UCSD-AML1 (cell line): Measurements from ENCODE around the gene NEB.
"Not testable (repeated sequence)": the region's sequence is repeated elsewhere in the genome, so short reads cannot be mapped to it uniquely, and the experiment has no call there.

Experiments used
- DNase-seq: peaks from one replicate; lab custom pipeline; 2025; ENCODE audit not compliant: unreplicated experiment; lab: John Stamatoyannopoulos, UW

Gene NEB

GRCh38 chr2:151569167-151569566, 165.1 kb downstream of the NEB start:
- no peak for DNase-seq

GRCh38 chr2:151568501-151568900, 165.8 kb downstream of the NEB start:
- DNase-seq: no peak

DNA sequence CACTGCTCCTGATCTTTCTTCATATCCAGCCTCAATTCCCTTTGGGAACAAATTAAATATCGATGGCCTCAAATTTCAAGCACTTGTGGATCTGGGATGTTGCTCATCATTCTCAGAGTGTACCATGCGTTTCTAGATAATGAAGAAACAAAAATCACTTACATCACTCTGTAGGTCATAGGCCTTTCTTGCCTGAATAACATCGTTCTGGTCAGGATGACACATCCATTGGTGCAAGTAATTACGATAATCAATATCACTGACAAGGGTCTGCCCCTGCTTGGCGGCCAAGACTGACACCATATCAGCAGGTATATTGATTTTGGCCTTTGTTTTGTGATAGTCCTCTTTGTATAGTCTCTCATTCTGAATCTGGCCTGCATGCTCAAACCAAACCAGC, 167.3 kb downstream of the NEB start:
- DNase-seq: no peak

DNA sequence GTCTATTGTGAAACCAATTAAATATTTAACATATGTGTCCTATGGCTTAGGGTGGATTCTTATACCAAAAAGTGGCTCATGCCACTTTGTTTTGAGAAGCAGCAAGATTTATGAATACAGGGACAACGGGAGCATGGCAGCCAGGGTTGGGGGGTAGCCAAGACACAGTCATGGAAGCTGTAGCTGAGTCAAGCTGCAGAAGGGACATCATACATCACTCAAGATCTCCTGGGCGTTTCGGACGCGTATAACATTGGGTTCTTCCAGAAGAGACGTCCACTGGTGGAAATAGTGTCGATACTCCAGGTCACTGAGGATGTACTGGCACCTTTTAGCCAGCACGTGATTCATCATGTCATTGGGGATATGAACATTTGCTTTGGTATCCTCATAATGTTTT, 171.9 kb downstream of the NEB start:
- DNase-seq: no peak

DNA sequence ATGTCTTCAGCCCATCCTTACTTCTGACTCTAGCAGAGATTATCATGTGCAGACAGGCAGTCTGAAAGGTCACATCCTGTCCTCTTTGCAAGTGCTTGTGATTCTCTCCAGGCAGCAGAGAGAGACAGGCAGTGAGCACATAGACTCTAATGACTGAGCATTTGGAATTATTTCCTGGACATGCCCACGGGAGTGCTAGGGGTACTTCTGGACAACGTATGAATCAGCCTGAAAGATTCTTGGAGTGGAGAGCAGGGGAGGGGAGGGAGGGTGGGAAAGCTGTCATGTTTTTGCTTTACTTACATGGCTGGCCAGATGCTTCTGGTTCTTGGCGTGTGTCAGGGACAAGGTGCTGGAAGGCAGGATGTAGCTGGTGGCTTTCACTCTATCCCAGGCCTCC, 174.0 kb downstream of the NEB start:
- no peak for DNase-seq

- DNase-seq: not testable (repeated sequence)
Observed at GRCh38 chr2:151559431-151559830, 174.8 kb downstream of the NEB start.

GRCh38 chr2:151557883-151558282, 176.4 kb downstream of the NEB start:
- DNase-seq: not testable (repeated sequence)

DNA sequence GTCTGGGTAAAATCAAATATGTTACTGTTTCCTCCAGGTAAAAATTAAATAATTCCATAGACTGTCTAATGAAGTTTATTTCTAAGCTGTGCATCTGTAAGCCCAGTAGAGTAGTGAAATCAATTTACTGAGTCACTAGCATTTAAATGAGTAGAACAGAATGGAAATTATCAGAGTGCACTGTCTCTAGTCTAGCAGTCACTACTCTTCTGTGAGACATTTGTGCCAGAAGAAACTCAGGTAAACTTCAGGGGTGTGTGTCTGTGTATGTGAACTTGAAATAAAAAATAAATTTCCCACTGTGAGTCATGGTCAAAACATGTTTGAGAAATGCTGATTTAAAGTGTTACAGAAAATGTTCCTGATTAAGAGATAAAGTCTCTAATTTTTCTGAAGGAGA, 178.2 kb downstream of the NEB start:
- no peak for DNase-seq

- no peak for DNase-seq
Observed at GRCh38 chr2:151552287-151552686, 182.0 kb downstream of the NEB start.

DNA sequence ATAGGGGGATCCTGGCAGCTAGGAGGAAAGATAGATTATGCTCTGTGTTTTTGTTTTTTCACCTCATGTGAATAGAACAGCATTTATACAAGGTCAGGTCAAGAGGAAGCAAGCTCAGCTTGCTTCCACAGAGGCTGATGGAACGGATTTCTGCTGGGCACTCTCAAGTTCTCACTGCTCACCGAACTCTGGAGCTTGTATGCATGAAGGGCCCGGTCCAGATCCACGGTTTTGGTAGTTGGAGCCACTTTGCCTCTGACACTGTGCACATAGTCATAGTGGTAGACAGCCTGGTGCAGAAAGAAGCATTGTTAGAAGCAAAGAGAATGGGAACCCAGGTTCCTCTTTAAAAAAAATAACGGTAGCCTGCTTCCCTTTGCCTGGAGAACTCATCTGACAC, 182.7 kb downstream of the NEB start:
- DNase-seq: no peak

GRCh38 chr2:151549191-151549590, 185.1 kb downstream of the NEB start:
- DNase-seq: no peak

GRCh38 chr2:151544449-151544848, 189.8 kb downstream of the NEB start:
- DNase-seq: no peak

GRCh38 chr2:151543876-151544275, 190.4 kb downstream of the NEB start:
- DNase-seq: no peak

DNA sequence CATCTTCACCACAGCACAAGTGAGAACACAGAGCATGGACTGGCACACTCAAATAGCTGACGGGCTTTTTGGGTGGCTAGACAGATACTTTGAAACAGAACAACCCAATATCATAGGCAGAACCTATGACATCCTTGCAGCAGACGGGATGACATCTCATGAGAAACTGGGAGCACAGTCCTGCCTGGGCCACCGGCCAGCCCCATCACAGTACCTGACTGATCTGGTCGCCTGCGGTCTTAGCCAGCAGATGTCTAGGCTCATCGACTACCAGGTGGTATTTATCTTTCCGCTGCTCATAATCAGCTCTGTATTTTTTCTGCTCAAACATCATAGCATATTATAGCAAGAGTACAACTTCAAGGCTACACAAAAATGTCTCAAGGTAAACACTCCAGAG, 200.3 kb downstream of the NEB start:
- DNase-seq: no peak

GRCh38 chr2:151533127-151533526, 201.1 kb downstream of the NEB start:
- DNase-seq: no peak

DNA sequence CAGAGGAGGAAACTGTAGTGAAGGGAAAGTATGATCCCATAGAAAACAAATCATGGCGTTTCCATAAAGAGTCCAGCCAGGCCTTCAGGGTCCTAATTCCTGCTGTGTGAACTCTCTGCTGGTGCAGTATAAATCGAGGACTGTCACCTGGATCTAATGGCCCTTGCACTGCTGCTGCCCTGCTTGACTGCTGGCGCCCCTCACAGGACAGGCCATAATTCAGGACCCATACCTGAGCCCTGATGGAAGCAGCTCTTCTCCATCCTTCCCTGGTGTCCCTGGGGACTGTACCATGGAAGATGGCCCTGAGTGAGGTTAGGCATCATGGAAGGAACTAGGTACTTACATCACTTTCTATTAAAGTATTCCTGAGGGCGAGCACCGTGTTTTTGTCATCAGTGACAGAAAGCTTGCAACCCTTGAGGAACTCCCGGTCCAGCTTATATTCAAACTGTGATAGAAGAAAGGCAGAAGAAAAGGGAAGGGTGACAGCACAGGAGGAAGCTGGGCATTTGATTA, 207.6 kb downstream of the NEB start:
- no peak for DNase-seq

DNA sequence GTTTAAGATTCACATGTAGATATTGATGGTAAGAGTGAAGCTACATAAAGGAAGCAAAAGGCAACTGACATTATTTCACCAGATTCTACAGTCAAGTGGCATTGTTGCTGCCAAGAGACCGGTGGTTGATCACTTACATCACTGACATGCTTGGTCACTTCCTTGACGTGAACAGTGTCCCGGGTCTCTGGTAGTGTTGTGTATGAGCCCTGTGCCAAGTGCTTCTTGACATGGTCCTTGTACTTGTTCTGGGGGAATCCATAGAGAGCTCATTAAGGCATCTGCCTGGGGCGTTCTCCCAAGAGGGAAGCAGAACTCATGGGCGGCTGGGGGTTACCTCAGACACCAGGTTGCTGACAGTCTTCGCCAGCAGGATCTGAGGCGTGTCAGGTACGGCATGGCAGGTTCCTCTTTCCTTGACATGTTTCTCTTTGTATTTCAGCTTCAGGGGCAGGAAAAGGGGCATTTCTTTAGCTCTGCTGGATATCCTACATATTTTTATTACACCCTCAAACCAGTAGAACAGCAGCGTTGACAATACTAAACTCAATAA, 208.4 kb downstream of the NEB start:
- no peak for DNase-seq

- DNase-seq: no peak
Observed at GRCh38 chr2:151523850-151524249, 210.4 kb downstream of the NEB start.

DNA sequence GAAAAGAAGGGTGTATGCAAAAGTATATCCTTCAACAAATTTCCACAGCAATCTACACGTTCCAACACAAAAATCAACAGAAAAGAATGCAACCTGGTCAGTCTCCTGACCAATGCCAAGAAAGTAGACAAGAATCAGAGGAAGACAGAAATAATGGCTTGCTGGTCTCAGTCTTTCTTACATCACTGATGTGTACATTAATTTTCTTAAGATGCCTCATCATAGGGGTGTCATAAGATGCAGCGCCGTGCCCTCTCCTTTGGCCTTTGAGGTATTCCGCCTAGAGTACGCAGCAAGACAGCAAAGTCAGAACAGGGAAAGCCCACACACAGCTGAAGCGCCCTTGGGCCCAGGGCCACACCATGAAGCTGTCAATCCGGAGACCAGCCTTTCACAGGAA, 211.7 kb downstream of the NEB start:
- no peak for DNase-seq

DNA sequence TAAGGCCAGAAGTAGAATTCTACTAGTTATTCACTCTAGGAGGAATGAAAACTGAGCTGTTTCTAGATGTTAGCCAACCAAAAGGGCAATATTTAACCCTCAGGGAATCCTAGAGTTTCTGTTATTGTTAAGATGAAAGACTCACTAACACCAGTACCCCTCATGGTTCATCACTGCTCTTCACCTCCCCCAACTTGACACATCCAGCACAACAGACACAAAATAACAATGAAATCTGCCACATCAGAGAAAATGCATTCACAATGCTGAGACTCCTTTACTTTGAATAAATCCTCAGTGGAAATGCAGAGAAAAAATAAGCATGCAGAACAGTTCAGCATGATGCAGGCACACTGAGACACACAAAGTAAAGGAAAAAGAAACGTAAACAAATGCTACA, 213.3 kb downstream of the NEB start:
- no peak for DNase-seq

GRCh38 chr2:151518802-151519201, 215.5 kb downstream of the NEB start:
- no peak for DNase-seq

DNA sequence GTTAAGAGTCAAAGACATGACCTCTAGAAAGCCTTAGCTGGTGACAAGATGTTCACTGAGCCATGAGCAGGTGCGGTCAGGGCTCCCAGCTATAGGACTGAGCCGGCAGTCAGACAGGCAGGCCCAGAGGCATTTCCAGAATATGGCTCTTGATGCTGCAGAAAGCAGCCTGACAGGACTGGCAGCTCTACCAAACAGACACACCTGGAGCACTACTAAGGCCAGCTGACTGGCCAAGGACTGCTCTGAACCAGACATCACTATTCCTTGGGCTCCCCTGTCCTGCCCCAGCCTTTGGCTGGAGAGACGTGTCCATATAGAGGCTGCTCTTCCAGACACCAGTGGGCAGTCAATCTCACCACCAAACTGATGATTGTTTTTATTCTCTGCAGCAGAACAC, 225.8 kb downstream of the NEB start:
- no peak for DNase-seq

DNA sequence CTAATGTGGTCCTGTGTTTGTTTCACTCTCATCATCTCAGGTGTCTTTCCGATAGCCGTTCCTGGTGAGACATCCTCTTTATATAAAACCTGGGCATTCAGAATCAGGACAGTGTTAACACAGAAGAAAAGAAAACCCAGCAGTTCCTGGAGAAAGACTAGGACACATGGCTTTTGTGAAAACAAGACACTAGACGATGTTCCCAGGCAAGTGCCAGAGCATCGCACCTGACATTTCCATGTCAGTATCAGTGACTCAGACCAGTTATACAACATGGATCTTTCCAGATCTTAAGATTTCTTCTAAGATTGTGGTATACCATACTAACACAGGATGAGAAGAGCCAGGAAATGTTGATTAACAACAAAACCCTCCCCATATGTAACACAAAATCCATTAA, 228.1 kb downstream of the NEB start:
- no peak for DNase-seq

DNA sequence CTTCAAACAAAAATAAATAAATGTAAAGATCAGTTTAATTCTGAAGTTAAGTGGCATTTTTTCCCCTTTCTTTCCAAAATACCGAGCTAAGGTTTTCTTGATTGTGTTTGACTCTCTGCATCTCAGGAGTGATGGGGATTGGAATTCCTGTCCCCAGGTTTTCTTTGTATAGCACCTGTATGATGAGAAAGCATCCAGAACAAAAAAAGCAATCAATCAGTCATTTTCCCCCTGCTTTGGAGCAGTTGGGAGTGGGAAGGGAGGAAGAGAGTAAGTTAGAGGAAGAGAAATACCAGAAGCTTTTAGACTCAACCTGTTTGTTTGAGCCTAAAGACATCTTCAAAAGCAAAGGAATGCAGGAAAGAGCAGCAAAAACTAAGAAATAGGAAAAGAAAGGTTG, 236.1 kb downstream of the NEB start:
- DNase-seq: no peak
